KMS-11 (cell line): ENCODE measurements around the gene TK2.

Experiments used
- H2AFZ ChIP-seq: fragments of 200-600 bp; sonication (generic); 2 replicates; pipeline ENCODE4 v1.6.1; 2016; ENCODE audit warnings: antibody characterized with exemption, mixed run types, low read depth
- H3K27ac ChIP-seq: fragments of 200-600 bp; sonication (generic); 2 replicates; pipeline ENCODE4 v1.6.1; 2016; ENCODE audit warnings: mild to moderate bottlenecking, mixed run types
- H3K27me3 ChIP-seq: fragments of 200-600 bp; sonication (generic); 2 replicates; pipeline ENCODE4 v1.6.1; 2017; ENCODE audit warnings: mild to moderate bottlenecking, low read depth, mixed run types, moderate library complexity; ENCODE audit not compliant: insufficient read depth
- H3K36me3 ChIP-seq: fragments of 200-600 bp; sonication (generic); 2 replicates; pipeline ENCODE4 v1.6.1; 2017; ENCODE audit warnings: mild to moderate bottlenecking, mixed run types; ENCODE audit not compliant: insufficient read depth
- H3K4me1 ChIP-seq: fragments of 200-600 bp; sonication (generic); 2 replicates; pipeline ENCODE4 v1.6.1; 2016; ENCODE audit warnings: mild to moderate bottlenecking, low read depth, mixed run types; ENCODE audit not compliant: poor library complexity, severe bottlenecking
- H3K4me2 ChIP-seq: fragments of 200-600 bp; sonication (generic); 2 replicates; pipeline ENCODE4 v1.7.0; 2016; ENCODE audit warnings: mild to moderate bottlenecking, mixed run types
- H3K4me3 ChIP-seq: fragments of 200-600 bp; sonication (generic); IDR thresholded peaks from 2 replicates; pipeline ENCODE4 v1.6.1; 2017; ENCODE audit warnings: low read depth, low read length, mixed read lengths; ENCODE audit not compliant: insufficient read depth
- H3K79me2 ChIP-seq: fragments of 200-600 bp; sonication (generic); 2 replicates; pipeline ENCODE4 v1.6.1; 2016; ENCODE audit warnings: low read depth, mixed run types; ENCODE audit not compliant: insufficient read depth
- H3K9ac ChIP-seq: fragments of 200-600 bp; sonication (generic); 2 replicates; pipeline ENCODE4 v1.6.1; 2016; ENCODE audit warnings: mild to moderate bottlenecking, mixed run types
- H4K20me1 ChIP-seq: fragments of 200-600 bp; sonication (generic); 2 replicates; pipeline ENCODE4 v1.6.1; 2016; ENCODE audit warnings: mild to moderate bottlenecking, mixed run types; ENCODE audit not compliant: insufficient read depth
- TF ChIP-seq, protein P1 (sequence below): fragments of 200-600 bp; sonication (generic); conservative IDR thresholded peaks from 2 replicates; pipeline ENCODE4 v1.6.1; 2017; ENCODE audit warnings: low read depth, mild to moderate bottlenecking, antibody characterized with exemption, low read length, moderate library complexity, mixed read lengths

Gene TK2

DNA sequence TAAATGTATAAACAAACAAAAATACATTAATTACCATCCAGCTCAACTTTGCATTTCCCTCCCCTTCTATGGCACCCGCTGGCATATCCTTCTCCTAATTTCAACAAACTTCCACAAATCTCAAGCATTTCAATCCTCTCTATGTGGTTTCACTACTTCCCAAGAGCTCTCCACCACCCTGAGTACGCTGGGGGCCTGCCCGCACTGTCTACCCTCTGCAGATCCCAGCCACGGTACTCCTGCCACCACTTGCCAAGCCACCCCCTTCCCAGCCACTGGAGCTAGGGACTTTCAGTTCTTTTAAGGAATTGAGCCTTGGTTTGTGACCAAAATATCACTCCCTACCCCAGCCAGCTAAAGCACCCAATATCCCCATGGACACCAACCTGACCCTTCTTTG is 1.9 kb downstream of the TK2 start:
- no peak overlapping the region for H3K27ac ChIP-seq

DNA sequence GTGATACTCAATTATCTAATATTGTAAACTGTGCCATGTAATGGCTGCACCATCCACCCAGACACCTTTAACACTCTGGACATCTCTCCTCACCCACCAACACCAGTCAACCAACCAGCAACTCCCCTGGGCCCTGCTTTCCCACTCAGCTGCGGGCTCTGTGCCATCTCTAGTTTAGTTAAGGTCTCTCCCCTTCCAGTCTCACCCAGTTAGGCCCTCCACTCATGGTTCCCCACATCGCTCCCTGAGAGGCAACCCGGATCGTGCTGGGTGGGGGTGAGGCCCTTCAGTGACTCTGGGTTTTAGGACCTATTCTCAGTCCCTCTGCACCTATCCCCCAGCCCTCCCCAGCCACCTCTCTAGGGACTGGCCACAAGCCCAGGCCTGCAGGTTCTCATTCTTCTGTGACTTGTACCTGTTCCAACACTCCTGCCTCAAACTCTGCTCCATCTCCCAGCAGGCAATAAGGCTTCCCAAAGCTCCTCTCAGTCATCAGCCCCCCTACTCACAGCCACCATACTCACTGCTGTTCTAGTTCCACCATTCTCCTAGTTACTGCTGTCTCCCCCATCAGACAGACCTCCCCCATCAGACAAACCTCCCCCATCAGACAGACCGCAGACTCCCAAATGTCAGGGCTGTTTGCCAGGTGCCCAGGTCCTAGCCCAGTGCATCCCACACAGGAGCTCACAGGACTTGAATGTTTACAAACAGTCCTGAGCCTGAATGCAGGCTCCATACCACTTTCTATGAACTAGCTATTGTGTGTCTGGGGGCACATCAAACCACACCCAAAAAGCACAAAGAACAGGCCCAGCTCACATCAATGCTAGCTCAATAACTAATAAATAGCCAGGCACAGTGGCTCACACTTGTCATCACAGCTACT is 2.6 kb downstream of the TK2 start:
- H3K4me2 ChIP-seq, result no peak overlapping the region
- H3K27me3 ChIP-seq, result no peaks in the 10 kb centered on the region
- H4K20me1 ChIP-seq, result no peaks in the 10 kb centered on the region
- no peak overlapping the region for H3K9ac ChIP-seq
- TF ChIP-seq, protein P1, sequence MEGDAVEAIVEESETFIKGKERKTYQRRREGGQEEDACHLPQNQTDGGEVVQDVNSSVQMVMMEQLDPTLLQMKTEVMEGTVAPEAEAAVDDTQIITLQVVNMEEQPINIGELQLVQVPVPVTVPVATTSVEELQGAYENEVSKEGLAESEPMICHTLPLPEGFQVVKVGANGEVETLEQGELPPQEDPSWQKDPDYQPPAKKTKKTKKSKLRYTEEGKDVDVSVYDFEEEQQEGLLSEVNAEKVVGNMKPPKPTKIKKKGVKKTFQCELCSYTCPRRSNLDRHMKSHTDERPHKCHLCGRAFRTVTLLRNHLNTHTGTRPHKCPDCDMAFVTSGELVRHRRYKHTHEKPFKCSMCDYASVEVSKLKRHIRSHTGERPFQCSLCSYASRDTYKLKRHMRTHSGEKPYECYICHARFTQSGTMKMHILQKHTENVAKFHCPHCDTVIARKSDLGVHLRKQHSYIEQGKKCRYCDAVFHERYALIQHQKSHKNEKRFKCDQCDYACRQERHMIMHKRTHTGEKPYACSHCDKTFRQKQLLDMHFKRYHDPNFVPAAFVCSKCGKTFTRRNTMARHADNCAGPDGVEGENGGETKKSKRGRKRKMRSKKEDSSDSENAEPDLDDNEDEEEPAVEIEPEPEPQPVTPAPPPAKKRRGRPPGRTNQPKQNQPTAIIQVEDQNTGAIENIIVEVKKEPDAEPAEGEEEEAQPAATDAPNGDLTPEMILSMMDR, result no peak
- H3K4me3 ChIP-seq, result no peak overlapping the region
- H3K79me2 ChIP-seq, result no peaks in the 10 kb centered on the region
- no peak overlapping the region for H3K27ac ChIP-seq
- H3K36me3 ChIP-seq, result no peaks in the 10 kb centered on the region
- H3K4me1 ChIP-seq, result peaks cover 40% of the 10 kb centered on the region
- H2AFZ ChIP-seq, result no peak overlapping the region

More for the DNA sequence above, 1.9 kb downstream of the TK2 start:
- H4K20me1 ChIP-seq, result no peaks in the 10 kb centered on the region
- peaks cover 37% of the 10 kb centered on the region for H3K4me1 ChIP-seq
- H3K27me3 ChIP-seq, result no peaks in the 10 kb centered on the region
- H3K79me2 ChIP-seq, result peaks cover 4% of the 10 kb centered on the region
- H3K36me3 ChIP-seq, result no peaks in the 10 kb centered on the region
- H2AFZ ChIP-seq, result no peak overlapping the region
- TF ChIP-seq, protein P1, result no peak
- H3K4me2 ChIP-seq, result no peak overlapping the region
- H3K9ac ChIP-seq, result no peak overlapping the region
- H3K4me3 ChIP-seq, result no peak overlapping the region

DNA sequence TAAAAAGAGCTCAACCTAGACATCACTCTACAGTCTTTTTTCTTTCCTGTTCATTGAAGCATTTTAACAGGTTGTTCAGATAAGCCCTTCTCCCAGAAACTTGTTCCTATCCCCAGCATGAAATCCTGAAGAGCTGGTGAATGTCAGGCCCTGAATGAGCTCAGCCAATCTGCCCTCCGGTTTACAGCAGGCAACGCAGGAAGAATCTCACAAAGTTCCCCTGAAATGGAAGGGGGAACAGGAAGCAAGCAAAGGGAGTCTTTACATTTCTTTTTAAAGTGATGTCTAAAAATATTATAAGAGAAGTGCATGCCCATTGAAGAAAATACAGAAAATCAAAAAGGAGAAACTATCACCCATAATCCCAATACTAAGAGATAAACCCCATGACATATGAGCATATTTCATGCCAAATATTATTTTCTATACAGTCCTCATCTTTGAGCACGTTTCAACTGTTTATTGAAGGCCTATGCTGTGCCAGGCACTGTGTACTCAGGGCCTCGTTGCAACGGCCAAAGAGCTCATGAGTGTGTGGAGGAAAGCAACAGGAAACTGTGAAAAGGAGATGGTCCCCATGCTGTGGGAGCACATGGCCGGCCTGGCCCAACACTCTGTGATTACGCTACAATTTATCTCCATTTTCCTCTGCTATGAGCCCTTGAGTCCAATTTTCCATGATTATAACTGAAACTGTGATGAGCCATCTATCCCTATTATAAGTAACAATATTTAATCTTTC is 5.7 kb downstream of the TK2 start:
- Histone ChIP-seq H3K27me3 (no peaks in the 10 kb centered on the region), H2AFZ (no peak overlapping the region), H3K36me3 (no peaks in the 10 kb centered on the region), H3K9ac (no peak overlapping the region), H3K27ac (no peak overlapping the region), H4K20me1 (no peaks in the 10 kb centered on the region), H3K4me2 (no peak overlapping the region), H3K79me2 (no peaks in the 10 kb centered on the region), H3K4me1 (peaks cover 36% of the 10 kb centered on the region), H3K4me3 (no peak overlapping the region)
- TF ChIP-seq, protein P1, result no peak

DNA sequence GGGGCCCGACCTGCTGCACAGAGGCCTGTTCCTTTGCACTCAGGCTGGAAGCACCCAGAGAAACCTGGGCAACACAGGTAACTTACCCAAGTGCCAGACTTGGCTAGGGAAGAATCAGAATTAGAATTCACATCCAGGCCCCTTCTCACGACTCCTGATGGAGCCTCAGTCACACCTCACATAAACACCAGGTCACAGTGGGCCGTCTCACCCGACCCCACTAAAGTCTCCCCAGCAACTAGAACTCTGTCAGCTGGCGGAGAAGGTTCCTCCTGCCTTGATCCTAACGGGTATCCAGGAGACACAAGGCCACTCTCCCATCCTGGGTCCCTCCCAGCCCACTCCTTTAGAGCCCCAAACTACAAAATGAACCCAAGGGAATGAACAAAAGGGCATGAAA is 6.4 kb downstream of the TK2 start:
- H3K4me3 ChIP-seq, result no peak overlapping the region
- no peak overlapping the region for H3K4me2 ChIP-seq
- no peaks in the 10 kb centered on the region for H3K36me3 ChIP-seq
- H3K27ac ChIP-seq, result no peak overlapping the region
- H3K4me1 ChIP-seq, result peaks cover 34% of the 10 kb centered on the region
- H3K9ac ChIP-seq, result no peak overlapping the region
- TF ChIP-seq, protein P1, result no peak
- H4K20me1 ChIP-seq, result no peaks in the 10 kb centered on the region
- H3K79me2 ChIP-seq, result no peaks in the 10 kb centered on the region
- H2AFZ ChIP-seq, result no peak overlapping the region
- H3K27me3 ChIP-seq, result no peaks in the 10 kb centered on the region
